AG04450 (cell line): ENCODE data around the gene MASP2. TPM values are rescaled to one million over a fixed set of nuclear protein-coding genes. Genes with fewer than 3 reads are reported as not detected.

ENCODE experiments used
- CTCF ChIA-PET: fragments of 300-600, 350-600 bp; formaldehyde crosslinking; extraction: SDS; loops from one replicate; lab custom pipeline; 2022; ENCODE audit warnings: antibody characterized with exemption, inconsistent platforms; lab: Charles Lee
- POLR2A ChIA-PET: fragments of 350-600 bp; formaldehyde crosslinking; extraction: SDS; loops from one replicate; lab custom pipeline; 2021; ENCODE audit warnings: antibody characterized with exemption, inconsistent platforms; lab: Yijun Ruan, JAX
- DNase-seq: peaks from one replicate; pipeline ENCODE4 v3.0.0-alpha.2; 2011; ENCODE audit warnings: low read depth, low spot score
- H3K27ac ChIP-seq: one replicate; pipeline ENCODE4 v1.5.1; 2012; ENCODE audit warnings: low read depth, low read length, control low read depth
- H3K27me3 ChIP-seq: one replicate; pipeline ENCODE4 v1.6.0; 2012; ENCODE audit warnings: low read length; ENCODE audit not compliant: control insufficient read depth, insufficient read depth
- H3K4me3 ChIP-seq: 2 replicates; pipeline ENCODE4 v1.5.1; 2011; ENCODE audit warnings: mild to moderate bottlenecking, low read depth, low read length, control low read depth
- H3K9me3 ChIP-seq: 2 replicates; pipeline ENCODE4 v1.5.1; 2012; ENCODE audit warnings: low read length; ENCODE audit not compliant: control insufficient read depth, insufficient read depth
- CTCF ChIP-seq: IDR thresholded peaks from 2 replicates; pipeline ENCODE4 v1.5.1; 2011; ENCODE audit warnings: low read depth, low read length, control low read depth, inconsistent platforms
- polyA plus RNA-seq: library from polyadenylated mRNA; depleted of rRNA; stranded (reverse); fragments of >200 nt; gene quantifications from 2 replicates; pipeline ENCODE4 v1.2.3, GENCODE V29; 2011; rRNA removed

The MASP2 gene
- polyA plus RNA-seq, 1 experiment = not detected

GRCh38 chr1:10980841-10981727, 66.0 kb downstream of the MASP2 start:
- ChIA-PET POLR2A (interaction anchor here (1.6 kb wide), 1 partner anchor 31 kb away, joined by 5 read pairs; no protein-coding TSS in a partner anchor), CTCF (interaction anchor here (1.3 to 1.7 kb wide), 2 partner anchors 10 to 16 kb away, joined by 3 read pairs; no protein-coding TSS in a partner anchor)
- Histone ChIP-seq H3K9me3 (no peaks in the 10 kb centered on the region; the same call in 1 of the 2 replicates), H3K27me3 (peaks cover 14% of the 10 kb centered on the region), H3K27ac (no peak overlapping the region), H3K4me3 (no peak overlapping the region)
- TF ChIP-seq CTCF = no peak
- DNase-seq = no peak

- Histone ChIP-seq H3K27me3 (peaks cover 14% of the 10 kb centered on the region), H3K9me3 (no peaks in the 10 kb centered on the region; the same call in 1 of the 2 replicates), H3K27ac (no peak overlapping the region), H3K4me3 (peak overlapping the region; percentile 37; the same call in 1 of the 2 replicates)
- ChIA-PET POLR2A (interaction anchor here (0.5 to 1.6 kb wide), 3 partner anchors 19 to 33 kb away, joined by 5 to 9 read pairs (median 5); no protein-coding TSS in a partner anchor), CTCF (interaction anchor here (0.6 to 1.7 kb wide), 8 partner anchors 9 to 473 kb away, joined by 3 to 5 read pairs (median 3); no protein-coding TSS in a partner anchor)
- DNase-seq = peak; percentile 32
- peak; percentile 53 for TF ChIP-seq CTCF
Observed at GRCh38 chr1:10980094-10980577, 66.9 kb downstream of the MASP2 start.

GRCh38 chr1:10979483-10979920, 67.5 kb downstream of the MASP2 start:
- H3K9me3 ChIP-seq = no peaks in the 10 kb centered on the region; the same call in 1 of the 2 replicates
- TF ChIP-seq CTCF = no peak
- CTCF ChIA-PET = interaction anchor here (0.6 to 1.7 kb wide), 8 partner anchors 10 to 485 kb away, joined by 3 to 5 read pairs (median 3); no protein-coding TSS in a partner anchor
- POLR2A ChIA-PET = interaction anchor here (0.6 to 1.6 kb wide), 2 partner anchors 20 to 33 kb away, joined by 5 to 9 read pairs; no protein-coding TSS in a partner anchor
- H3K27me3 ChIP-seq = peaks cover 14% of the 10 kb centered on the region
- no peak overlapping the region for H3K4me3 ChIP-seq
- no peak for DNase-seq
- no peak overlapping the region for H3K27ac ChIP-seq

GRCh38 chr1:10978719-10979118, 68.3 kb downstream of the MASP2 start:
- no peak for TF ChIP-seq CTCF
- DNase-seq = no peak
- H3K9me3 ChIP-seq = no peaks in the 10 kb centered on the region; the same call in 1 of the 2 replicates
- H3K4me3 ChIP-seq = no peak overlapping the region
- no peak overlapping the region for H3K27ac ChIP-seq
- H3K27me3 ChIP-seq = peaks cover 11% of the 10 kb centered on the region
- POLR2A ChIA-PET = no interaction called here
- CTCF ChIA-PET = interaction anchor here (1.1 to 1.5 kb wide), 2 partner anchors 471 to 484 kb away, joined by 4 to 5 read pairs; no protein-coding TSS in a partner anchor

Other genes starting within 250 kb of the MASP2 start
- gene TARDBP, start 34.6 kb downstream of the MASP2 start, polyA plus RNA-seq = 148 and 218 TPM in 2 replicates
- 41.4 and 63.8 TPM in 2 replicates for gene SRM, start 12.8 kb upstream of the MASP2 start, polyA plus RNA-seq
- gene EXOSC10, start 52.6 kb upstream of the MASP2 start, polyA plus RNA-seq = 62.7 and 65.9 TPM in 2 replicates
- not detected in 2 replicates for gene ANGPTL7, start 142.1 kb upstream of the MASP2 start, polyA plus RNA-seq
- gene MTOR, start 215.3 kb upstream of the MASP2 start, polyA plus RNA-seq = 27.7 and 30.7 TPM in 2 replicates
- 10.0 and 10.7 TPM in 2 replicates for gene UBIAD1, start 226.0 kb upstream of the MASP2 start, polyA plus RNA-seq